Thyroid gland (tissue), 4 donors: Measurements from ENCODE around the gene LIFR. TPM values are rescaled to one million over a fixed set of nuclear protein-coding genes. Genes with fewer than 3 reads are reported as not detected.

Experiments used
- DNase-seq, 2 donors: peaks; one replicate each; pipeline ENCODE4 v3.0.0-alpha.2; 2019
- H3K27ac ChIP-seq, 3 donors: fragments of 200-600 bp; sonication (generic); 1 replicate in 2 of 3; 2 replicates in 1 of 3; pipeline ENCODE4 v1.5.1; 2016 to 2019; ENCODE audit warnings: mild to moderate bottlenecking in 1 of 3, moderate library complexity in 1 of 3
- H3K27me3 ChIP-seq: fragments of 200-600 bp; sonication (generic); one replicate; pipeline ENCODE4 v1.5.1; 2019
- H3K36me3 ChIP-seq, 2 donors: fragments of 200-600 bp; sonication (generic); one replicate each; pipeline ENCODE4 v1.5.1; 2016 to 2019
- H3K4me1 ChIP-seq, 2 donors: fragments of 200-600 bp; sonication (generic); one replicate each; pipeline ENCODE4 v1.5.1; 2017 to 2019
- H3K4me3 ChIP-seq, 3 donors: fragments of 200-600 bp; sonication (generic); replicated peaks in 1 of 3; 1 replicate in 2 of 3; 2 replicates in 1 of 3; pipeline ENCODE4 v1.5.1; 2016; ENCODE audit warnings: mild to moderate bottlenecking in 1 of 3
- H3K9me3 ChIP-seq: fragments of 200-600 bp; sonication (generic); one replicate; pipeline ENCODE4 v1.5.1; 2017
- CTCF ChIP-seq, 6 experiments: fragments of 200-600 bp in 3 of 6; fragments of 450-650 bp in 3 of 6; sonication (generic) in 3 of 6; IDR thresholded peaks; one replicate each; pipeline ENCODE4 v1.5.1; 2016 to 2019; ENCODE audit warnings: antibody characterized with exemption in 6 of 6, mild to moderate bottlenecking in 2 of 6, inconsistent platforms in 1 of 6, moderate library complexity in 1 of 6
- POLR2A ChIP-seq, 2 donors: fragments of 450-650 bp; IDR thresholded peaks; one replicate each; pipeline ENCODE4 v1.6.1; 2017; ENCODE audit warnings: antibody characterized with exemption in 2 of 2, mild to moderate bottlenecking in 2 of 2, moderate library complexity in 1 of 2
- WGBS, 2 donors: methylation state at CpG; one replicate each; pipeline ENCODE4 v1.1.5; 2017; 5-methylcytosine and 5-hydroxymethylcytosine counted together
- intact Hi-C: fragments of 100-400 bp; cut with DNase I; formaldehyde crosslinking; loops from one replicate; pipeline ENCODE4 v1.15.1; 2023
- total RNA-seq, 4 donors: library from RNA; depleted of rRNA; stranded (reverse); fragments of >200 nt; gene quantifications; one replicate each; pipeline ENCODE4 v1.2.3, GENCODE V29; 2016

Gene LIFR
- total RNA-seq, 4 donors from 2014 or later = 172 to 446 (median 233) TPM

- intact Hi-C loops = no loop called here
- peak; percentile 34 to 55 for DNase-seq
- Histone ChIP-seq H3K27ac (peak overlapping the region; percentile 54 to 76 (median 74)), H3K4me3 (no peak overlapping the region), H3K36me3 (no peaks in the 10 kb centered on the region), H3K4me1 (peaks cover 31 to 66% of the 10 kb centered on the region in 2 donors), H3K27me3 (no peaks in the 10 kb centered on the region), H3K9me3 (no peaks in the 10 kb centered on the region)
- no peak for TF ChIP-seq POLR2A (IDR thresholded peaks at IDR 0.05)
- TF ChIP-seq CTCF (IDR thresholded peaks at IDR 0.05) = no peak
- 60 to 85% methylated on average over 9 to 19 of the region's 24 CpGs for WGBS, 2 donors
Measured at GRCh38 chr5:38466424-38467189, 89.8 kb downstream of the LIFR start.

GRCh38 chr5:38465702-38466423 is 90.6 kb downstream of the LIFR start:
- Histone ChIP-seq H3K27ac (peak overlapping the region in 2 of 3 donors; percentile 48 to 74), H3K4me3 (no peak overlapping the region), H3K9me3 (no peaks in the 10 kb centered on the region), H3K4me1 (peaks cover 31 to 66% of the 10 kb centered on the region in 2 donors), H3K27me3 (no peaks in the 10 kb centered on the region), H3K36me3 (no peaks in the 10 kb centered on the region)
- TF ChIP-seq POLR2A (IDR thresholded peaks at IDR 0.05) (no peak), CTCF (IDR thresholded peaks at IDR 0.05) (no peak)
- DNase-seq = no peak
- WGBS, 2 donors = 78 to 88% methylated on average over 8 to 9 of the region's 9 CpGs
- intact Hi-C loops = no loop called here

GRCh38 chr5:38465061-38465460 is 91.4 kb downstream of the LIFR start:
- peaks cover 31 to 66% of the 10 kb centered on the region in 2 donors for H3K4me1 ChIP-seq
- no peak for TF ChIP-seq POLR2A (IDR thresholded peaks at IDR 0.05)
- no peak for TF ChIP-seq CTCF (IDR thresholded peaks at IDR 0.05)
- intact Hi-C loops = no loop called here

GRCh38 chr5:38463634-38464521 is 92.6 kb downstream of the LIFR start:
- Histone ChIP-seq H3K4me1 (peaks cover 31 to 55% of the 10 kb centered on the region in 2 donors), H3K27ac (peak overlapping the region in 2 of 3 donors; percentile 20 to 35), H3K27me3 (no peaks in the 10 kb centered on the region), H3K4me3 (no peak overlapping the region), H3K36me3 (no peaks in the 10 kb centered on the region), H3K9me3 (no peaks in the 10 kb centered on the region)
- 54 to 71% methylated on average over 10 of the region's 10 CpGs for WGBS, 2 donors
- TF ChIP-seq CTCF (IDR thresholded peaks at IDR 0.05) (no peak), POLR2A (IDR thresholded peaks at IDR 0.05) (no peak)
- DNase-seq = no peak
- intact Hi-C loops = no loop called here

More at GRCh38 chr5:38465061-38465460, 91.4 kb downstream of the LIFR start:
- Histone ChIP-seq H3K36me3 (no peaks in the 10 kb centered on the region), H3K4me3 (no peak overlapping the region), H3K9me3 (no peaks in the 10 kb centered on the region), H3K27me3 (no peaks in the 10 kb centered on the region), H3K27ac (peak overlapping the region in 2 of 3 donors; percentile 20 to 74)
- DNase-seq = no peak
- 75 to 78% methylated on average over 2 of the region's 2 CpGs for WGBS, 2 donors
